OCI-LY1 (cell line): ENCODE data around the gene AOC3.

ENCODE experiments used
- EZH2 ChIP-seq: fragments of 200-600 bp; sonication (generic), shearing (Covaris generic); IDR thresholded peaks from 2 replicates; pipeline ENCODE4 v1.8.0; 2017; ENCODE audit warnings: borderline replicate concordance, mixed run types, mild to moderate bottlenecking, antibody characterized with exemption, low read length, moderate library complexity, mixed read lengths
- TF ChIP-seq, protein P1 (sequence below): fragments of 200-600 bp; sonication (generic), shearing (Covaris generic); IDR thresholded peaks from 2 replicates; pipeline ENCODE4 v1.5.1; 2017; ENCODE audit warnings: mild to moderate bottlenecking, antibody characterized with exemption, low read length, moderate library complexity, mixed read lengths

DNA sequence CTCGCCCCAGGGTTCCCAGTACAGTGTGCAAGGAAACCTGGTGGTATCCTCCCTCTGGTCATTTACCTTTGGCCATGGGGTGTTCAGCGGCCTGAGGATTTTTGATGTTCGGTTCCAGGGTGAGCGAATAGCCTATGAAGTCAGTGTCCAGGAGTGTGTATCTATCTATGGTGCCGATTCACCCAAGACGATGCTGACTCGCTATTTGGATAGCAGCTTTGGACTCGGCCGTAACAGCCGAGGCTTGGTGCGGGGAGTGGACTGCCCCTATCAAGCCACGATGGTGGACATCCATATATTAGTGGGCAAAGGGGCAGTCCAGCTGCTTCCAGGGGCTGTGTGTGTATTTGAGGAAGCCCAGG, 5.5 kb upstream of the AOC3 start:
- TF ChIP-seq, protein P1, sequence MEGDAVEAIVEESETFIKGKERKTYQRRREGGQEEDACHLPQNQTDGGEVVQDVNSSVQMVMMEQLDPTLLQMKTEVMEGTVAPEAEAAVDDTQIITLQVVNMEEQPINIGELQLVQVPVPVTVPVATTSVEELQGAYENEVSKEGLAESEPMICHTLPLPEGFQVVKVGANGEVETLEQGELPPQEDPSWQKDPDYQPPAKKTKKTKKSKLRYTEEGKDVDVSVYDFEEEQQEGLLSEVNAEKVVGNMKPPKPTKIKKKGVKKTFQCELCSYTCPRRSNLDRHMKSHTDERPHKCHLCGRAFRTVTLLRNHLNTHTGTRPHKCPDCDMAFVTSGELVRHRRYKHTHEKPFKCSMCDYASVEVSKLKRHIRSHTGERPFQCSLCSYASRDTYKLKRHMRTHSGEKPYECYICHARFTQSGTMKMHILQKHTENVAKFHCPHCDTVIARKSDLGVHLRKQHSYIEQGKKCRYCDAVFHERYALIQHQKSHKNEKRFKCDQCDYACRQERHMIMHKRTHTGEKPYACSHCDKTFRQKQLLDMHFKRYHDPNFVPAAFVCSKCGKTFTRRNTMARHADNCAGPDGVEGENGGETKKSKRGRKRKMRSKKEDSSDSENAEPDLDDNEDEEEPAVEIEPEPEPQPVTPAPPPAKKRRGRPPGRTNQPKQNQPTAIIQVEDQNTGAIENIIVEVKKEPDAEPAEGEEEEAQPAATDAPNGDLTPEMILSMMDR, result no peak
- TF ChIP-seq EZH2, result no peak
